Measurements from ENCODE around the gene HMGN4. TPM values are rescaled to one million over a fixed set of nuclear protein-coding genes. Genes with fewer than 3 reads are reported as not detected.

HMGN4 gene
- total and polyA plus RNA-seq, 2 donors (not counting 3 experiments of a cell fraction or from before 2014, with no cell fraction given), result 13.1 to 36.9 TPM

GRCh38 chr6:26595669-26596269 is 57.6 kb downstream of the HMGN4 start:
- ChIA-PET POLR2A (interaction anchor here (0.7 to 1.6 kb wide), 5 partner anchors 68 to 537 kb away, joined by 3 to 5 read pairs (median 4); a partner anchor contains a TSS), CTCF (interaction anchor here (0.6 to 15.7 kb wide), 58 partner anchors 8 to 1299 kb away, joined by 3 to 359 read pairs (median 5); partner anchors contain the start of gene HMGN4)
- Histone ChIP-seq H3K79me2 (ENCODE audit: control insufficient read depth, insufficient read depth, low read length) (peaks cover 13% of the 10 kb centered on the region), H3K27ac (ENCODE audit: insufficient read depth, low read depth, low read length) (peak overlapping the region; percentile 80), H2AFZ (ENCODE audit: low read depth, low read length) (peak overlapping the region; percentile 75), H3K4me2 (ENCODE audit: insufficient read depth, low read length) (peak overlapping the region; percentile 80), H3K27me3 (ENCODE audit: control insufficient read depth in 2 of 2, insufficient read depth in 2 of 2, low read length in 2 of 2) (peaks cover 10 to 21% of the 10 kb centered on the region in 2 experiments), H3K4me3 (replicated peaks in 1 of 3; ENCODE audit: insufficient read depth in 1 of 3, low read depth in 1 of 3, low read length in 3 of 3) (peak overlapping the region; percentile 24 to 69 (median 30)), H3K4me1 (ENCODE audit: control insufficient read depth, extremely low read depth, insufficient read depth, low read length) (peaks cover 18% of the 10 kb centered on the region), H3K9me1 (replicated peaks; ENCODE audit: control insufficient read depth, extremely low read depth, insufficient read depth, low read length) (no peaks in the 10 kb centered on the region), H3K9ac (replicated peaks; ENCODE audit: extremely low read depth, insufficient read depth, low read length) (peak overlapping the region; percentile 63), H3K9me3 (replicated peaks; ENCODE audit: control insufficient read depth, insufficient read depth, low read length) (no peaks in the 10 kb centered on the region), H3K36me3 (ENCODE audit: control insufficient read depth in 2 of 2, extremely low read depth in 1 of 2, insufficient read depth in 2 of 2, low read length in 2 of 2) (peaks cover 3 to 11% of the 10 kb centered on the region in 2 experiments), H4K20me1 (replicated peaks; ENCODE audit: control insufficient read depth, extremely low read depth, insufficient read depth, low read length) (no peaks in the 10 kb centered on the region)
- dilution Hi-C loops (cut with MboI; ENCODE audit: extremely low pct_ligation_motif_present, low sequenced_read_pairs), result no loop called here
- TF ChIP-seq CTCF (IDR thresholded peaks at IDR 0.05; ENCODE audit: extremely low read depth in 1 of 2, insufficient read depth in 1 of 2, low read depth in 1 of 2, low read length in 2 of 2) (peak; percentile 96 to 97), POLR2A (IDR thresholded peaks at IDR 0.05; ENCODE audit: low read depth, low read length) (no peak), POLR2AphosphoS5 (IDR thresholded peaks at IDR 0.05; ENCODE audit: insufficient read depth, low read depth, low read length) (peak; percentile 12)
- peak; percentile 88 for DNase-seq (ENCODE audit: low read depth, low spot score)
- no TSS peak for BruUV-seq (replicated peaks)
- intact Hi-C loops (cut with micrococcal nuclease), result loop anchor here (1.0 to 5.0 kb wide), 9 partner anchors 23 to 1297 kb away; partner anchors contain the start of gene ZNF322
- FAIRE-seq, result peak; percentile 82

Small RNA genes lying within 50 kb of the gene (small RNA-seq; reads per million reads assigned to genes)
- gene RNU6-502P (ENCODE audit: insufficient read depth, insufficient read length, low read depth, low replicate concordance), result not detected

Other genes with a start within 250 kb of the HMGN4 start
- 14.2 and 17.9 TPM in 2 replicates for gene BTN3A2, start 173.2 kb upstream of the HMGN4 start, total RNA-seq
- gene BTN3A2, start 173.2 kb upstream of the HMGN4 start, polyA plus RNA-seq, result 6.4 and 8.6 TPM in 2 replicates
- 13.2 and 18.4 TPM in 2 replicates for gene BTN2A2, start 155.3 kb upstream of the HMGN4 start, total RNA-seq
- 13.4 and 15.3 TPM in 2 replicates for gene BTN2A2, start 155.3 kb upstream of the HMGN4 start, polyA plus RNA-seq
- gene BTN3A1, start 136.1 kb upstream of the HMGN4 start, total RNA-seq, result 9.0 and 12.1 TPM in 2 replicates
- gene BTN3A1, start 136.1 kb upstream of the HMGN4 start, polyA plus RNA-seq, result 6.8 and 7.6 TPM in 2 replicates
- 7.5 and 10.9 TPM in 2 replicates for gene BTN3A3, start 97.9 kb upstream of the HMGN4 start, total RNA-seq
- 5.9 and 8.1 TPM in 2 replicates for gene BTN3A3, start 97.9 kb upstream of the HMGN4 start, polyA plus RNA-seq
- 23.4 and 25.1 TPM in 2 replicates for gene BTN2A1, start 80.4 kb upstream of the HMGN4 start, total RNA-seq
- 26.3 and 31.9 TPM in 2 replicates for gene BTN2A1, start 80.4 kb upstream of the HMGN4 start, polyA plus RNA-seq
- not detected in 2 replicates for gene BTN1A1, start 38.1 kb upstream of the HMGN4 start, total RNA-seq
- not detected in 2 replicates for gene BTN1A1, start 38.1 kb upstream of the HMGN4 start, polyA plus RNA-seq
- 18.5 and 20.1 TPM in 2 replicates for gene ABT1, start 58.6 kb downstream of the HMGN4 start, total RNA-seq
- 22.2 and 25.8 TPM in 2 replicates for gene ABT1, start 58.6 kb downstream of the HMGN4 start, polyA plus RNA-seq
- gene ZNF322, start 121.4 kb downstream of the HMGN4 start, total RNA-seq, result 15.2 and 17.0 TPM in 2 replicates
- 2.7 and 3.4 TPM in 2 replicates for gene ZNF322, start 121.4 kb downstream of the HMGN4 start, polyA plus RNA-seq